ENCODE data around the gene USP33. TPM values are rescaled to one million over a fixed set of nuclear protein-coding genes. Genes with fewer than 3 reads are reported as not detected.
"Not testable (repeated sequence)": the region's sequence is repeated elsewhere in the genome, so short reads cannot be mapped to it uniquely, and the experiment has no call there.

The USP33 gene
- 30.1 and 31.0 TPM in 2 replicates for total RNA-seq (2014; rRNA removed; shearing (Covaris generic); ENCODE audit: low replicate concordance)

DNA sequence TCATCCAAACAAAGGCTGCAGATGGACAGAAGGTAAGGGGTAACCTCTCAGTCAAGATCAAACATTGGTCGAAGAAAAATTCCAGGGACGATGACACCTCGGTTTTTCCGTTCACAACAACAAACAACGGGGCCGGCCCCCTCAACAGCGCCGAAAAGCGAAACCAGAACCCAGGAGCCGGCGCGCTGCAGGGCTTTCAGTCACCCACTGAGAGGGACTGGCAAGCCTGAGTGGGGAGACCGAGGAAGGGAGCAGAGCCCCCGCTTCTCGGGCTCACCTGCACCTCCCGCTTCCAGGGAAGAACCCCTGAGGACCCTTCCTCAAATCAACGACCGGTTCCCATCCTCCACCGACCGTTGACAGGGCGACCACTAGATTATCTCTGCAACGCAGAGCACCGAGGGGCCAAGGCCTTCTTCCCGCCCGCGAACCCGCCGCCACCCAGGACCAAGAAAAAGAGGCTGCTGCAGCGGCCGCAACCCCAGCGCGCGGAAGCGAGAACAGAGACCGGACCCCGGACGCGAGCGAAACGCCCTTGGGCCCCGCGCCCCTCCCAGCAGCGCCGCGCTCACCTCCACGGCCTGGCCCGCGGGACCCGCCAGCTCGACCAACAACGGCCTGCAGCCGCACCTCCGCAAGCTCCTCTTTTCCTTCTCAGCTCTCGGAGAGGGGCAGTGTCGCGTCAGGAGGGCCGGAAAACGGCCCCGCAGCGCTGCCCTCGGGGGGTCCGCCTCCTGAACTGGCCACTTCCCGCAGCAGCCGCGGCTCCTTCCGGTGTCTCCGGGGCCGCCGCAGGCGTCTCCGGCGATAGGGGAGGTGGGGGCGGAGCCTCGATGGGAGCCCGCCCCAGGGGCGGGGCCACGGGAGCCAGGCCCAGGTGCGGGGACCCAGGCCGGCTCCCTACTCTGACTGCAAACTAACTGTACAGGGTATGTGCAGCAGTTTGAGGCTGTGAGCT, at the start of gene USP33:
USP33 (minus strand) TSS at position 782 of the 958 bp plus-strand sequence. CDS start 18,155 bp downstream, outside the sequence.
- peak within 1 kb of the TSS; percentile 70 for H3K4me3 ChIP-seq (ENCODE audit: low read length)
- no peaks in the 10 kb centered on the region for H3K9me2 ChIP-seq (replicated peaks; ENCODE audit: insufficient read depth, low read length)
- peaks cover 48% of the 10 kb centered on the region for H3K79me2 ChIP-seq (ENCODE audit: low read length)
- H4K20me1 ChIP-seq (ENCODE audit: insufficient read depth, low read depth, low read length) = peaks cover 45% of the 10 kb centered on the region
- peak within 1 kb of the TSS; percentile 85 for H3K9ac ChIP-seq (ENCODE audit: low read length)
- H3K27me3 ChIP-seq (ENCODE audit: low read length) = no peaks in the 10 kb centered on the region
- no peaks in the 10 kb centered on the region for H3K9me3 ChIP-seq (ENCODE audit: low read length)
- H3K4me1 ChIP-seq (ENCODE audit: low read length) = peaks cover 48% of the 10 kb centered on the region
- H3K36me3 ChIP-seq (ENCODE audit: insufficient read depth, low read length) = no peaks in the 10 kb centered on the region
- peak within 1 kb of the TSS; percentile 84 for H3K4me2 ChIP-seq (ENCODE audit: low read depth, low read length, poor library complexity, severe bottlenecking)
- peak; percentile 94 for DNase-seq
- H3K27ac ChIP-seq (ENCODE audit: low read length) = 0 out of 2 replicates have a peak within 1 kb of the TSS, but pooled peaks have one; percentile 0
- peak within 1 kb of the TSS; percentile 51 for H2AFZ ChIP-seq (ENCODE audit: low read length)

DNA sequence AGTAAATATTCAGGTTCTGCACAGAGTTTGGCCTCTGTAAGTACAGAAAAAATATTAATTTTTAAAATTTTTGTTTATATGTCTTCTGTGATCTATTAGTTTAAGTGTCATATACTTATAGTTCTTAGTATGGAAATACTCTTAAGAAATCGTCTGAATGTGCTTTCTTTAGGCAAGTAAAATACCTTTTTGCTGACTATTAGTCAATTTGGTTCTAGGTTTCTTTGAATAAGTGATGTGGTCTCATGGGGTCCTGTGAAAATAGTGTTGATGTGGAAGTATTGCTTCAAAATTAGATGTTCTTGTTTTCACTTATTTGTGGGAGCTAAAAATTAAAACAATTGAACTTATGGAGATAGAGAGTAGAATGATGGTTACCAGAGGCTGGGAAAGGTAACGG, 43.7 kb upstream of the USP33 start:
- H3K9ac ChIP-seq (ENCODE audit: low read length) = no peak overlapping the region
- no peaks in the 10 kb centered on the region for H3K27me3 ChIP-seq (ENCODE audit: low read length)
- no peaks in the 10 kb centered on the region for H3K9me2 ChIP-seq (replicated peaks; ENCODE audit: insufficient read depth, low read length)
- DNase-seq = no peak
- H4K20me1 ChIP-seq (ENCODE audit: insufficient read depth, low read depth, low read length) = no peaks in the 10 kb centered on the region
- H3K4me1 ChIP-seq (ENCODE audit: low read length) = peaks cover 6% of the 10 kb centered on the region; the same call in 1 of the 2 replicates
- no peak overlapping the region for H3K27ac ChIP-seq (ENCODE audit: low read length)
- peaks cover 18% of the 10 kb centered on the region; the same call in 1 of the 2 replicates for H3K79me2 ChIP-seq (ENCODE audit: low read length)
- no peak overlapping the region for H3K4me2 ChIP-seq (ENCODE audit: low read depth, low read length, poor library complexity, severe bottlenecking)
- no peak overlapping the region for H3K4me3 ChIP-seq (ENCODE audit: low read length)
- no peak overlapping the region for H2AFZ ChIP-seq (ENCODE audit: low read length)
- H3K36me3 ChIP-seq (ENCODE audit: insufficient read depth, low read length) = peaks cover 9% of the 10 kb centered on the region; the same call in 1 of the 2 replicates
- no peaks in the 10 kb centered on the region for H3K9me3 ChIP-seq (ENCODE audit: low read length)

DNA sequence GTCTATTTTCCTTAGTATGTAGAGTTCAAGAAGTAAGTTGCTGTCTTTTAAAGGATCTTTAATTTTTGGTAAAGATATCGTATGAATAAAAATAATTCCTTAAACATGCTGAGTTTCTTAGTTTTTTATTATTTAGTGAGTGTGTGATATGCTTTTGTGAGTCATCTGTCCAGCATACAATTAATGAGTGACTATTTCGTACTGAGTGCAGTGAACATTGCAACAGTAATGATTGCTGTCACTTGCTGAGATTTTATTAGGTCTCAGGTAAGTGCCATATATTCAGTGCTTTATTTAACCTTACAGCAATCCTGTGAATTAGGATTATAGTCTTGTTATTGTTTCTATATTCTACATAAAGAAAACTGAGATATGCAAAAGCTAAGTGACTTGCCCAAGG, 42.4 kb upstream of the USP33 start:
- H3K27me3 ChIP-seq (ENCODE audit: low read length) = no peaks in the 10 kb centered on the region
- H2AFZ ChIP-seq (ENCODE audit: low read length) = no peak overlapping the region
- H3K9me3 ChIP-seq (ENCODE audit: low read length) = no peaks in the 10 kb centered on the region
- H3K27ac ChIP-seq (ENCODE audit: low read length) = no peak overlapping the region
- no peaks in the 10 kb centered on the region for H3K9me2 ChIP-seq (replicated peaks; ENCODE audit: insufficient read depth, low read length)
- H3K4me3 ChIP-seq (ENCODE audit: low read length) = no peak overlapping the region
- H3K36me3 ChIP-seq (ENCODE audit: insufficient read depth, low read length) = no peaks in the 10 kb centered on the region
- peaks cover 24% of the 10 kb centered on the region; the same call in 1 of the 2 replicates for H3K79me2 ChIP-seq (ENCODE audit: low read length)
- no peak overlapping the region for H3K9ac ChIP-seq (ENCODE audit: low read length)
- no peak for DNase-seq
- no peaks in the 10 kb centered on the region for H4K20me1 ChIP-seq (ENCODE audit: insufficient read depth, low read depth, low read length)
- H3K4me1 ChIP-seq (ENCODE audit: low read length) = peaks cover 6% of the 10 kb centered on the region; the same call in 1 of the 2 replicates
- no peak overlapping the region for H3K4me2 ChIP-seq (ENCODE audit: low read depth, low read length, poor library complexity, severe bottlenecking)

DNA sequence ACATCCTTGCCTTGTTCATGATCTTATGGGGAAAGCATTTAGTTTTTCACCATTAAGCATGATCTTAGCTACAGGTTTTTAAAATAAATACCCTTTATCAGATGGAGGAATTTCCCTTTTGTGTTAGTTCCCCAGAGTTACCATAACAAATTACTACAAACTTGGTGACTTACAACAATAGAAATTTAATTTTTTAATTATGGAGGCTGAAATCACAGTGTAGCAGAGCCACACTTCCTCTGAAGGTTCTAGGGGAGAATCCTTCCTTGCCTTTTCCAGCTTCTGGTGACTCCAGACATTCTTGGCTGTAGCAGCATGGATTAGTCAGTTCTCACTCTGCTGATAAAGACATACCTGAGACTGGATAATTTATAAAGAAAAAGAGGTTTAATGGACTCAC, 38.3 kb upstream of the USP33 start:
- no peaks in the 10 kb centered on the region for H3K9me2 ChIP-seq (replicated peaks; ENCODE audit: insufficient read depth, low read length)
- no peak overlapping the region for H3K4me3 ChIP-seq (ENCODE audit: low read length)
- H3K27ac ChIP-seq (ENCODE audit: low read length) = no peak overlapping the region
- no peak overlapping the region for H3K4me2 ChIP-seq (ENCODE audit: low read depth, low read length, poor library complexity, severe bottlenecking)
- DNase-seq = no peak
- H3K9ac ChIP-seq (ENCODE audit: low read length) = no peak overlapping the region
- no peaks in the 10 kb centered on the region for H3K27me3 ChIP-seq (ENCODE audit: low read length)
- H4K20me1 ChIP-seq (ENCODE audit: insufficient read depth, low read depth, low read length) = no peaks in the 10 kb centered on the region
- peaks cover 6% of the 10 kb centered on the region; the same call in 1 of the 2 replicates for H3K4me1 ChIP-seq (ENCODE audit: low read length)
- H2AFZ ChIP-seq (ENCODE audit: low read length) = no peak overlapping the region
- no peaks in the 10 kb centered on the region for H3K36me3 ChIP-seq (ENCODE audit: insufficient read depth, low read length)
- peaks cover 28% of the 10 kb centered on the region; the same call in 1 of the 2 replicates for H3K79me2 ChIP-seq (ENCODE audit: low read length)
- H3K9me3 ChIP-seq (ENCODE audit: low read length) = no peaks in the 10 kb centered on the region

DNA sequence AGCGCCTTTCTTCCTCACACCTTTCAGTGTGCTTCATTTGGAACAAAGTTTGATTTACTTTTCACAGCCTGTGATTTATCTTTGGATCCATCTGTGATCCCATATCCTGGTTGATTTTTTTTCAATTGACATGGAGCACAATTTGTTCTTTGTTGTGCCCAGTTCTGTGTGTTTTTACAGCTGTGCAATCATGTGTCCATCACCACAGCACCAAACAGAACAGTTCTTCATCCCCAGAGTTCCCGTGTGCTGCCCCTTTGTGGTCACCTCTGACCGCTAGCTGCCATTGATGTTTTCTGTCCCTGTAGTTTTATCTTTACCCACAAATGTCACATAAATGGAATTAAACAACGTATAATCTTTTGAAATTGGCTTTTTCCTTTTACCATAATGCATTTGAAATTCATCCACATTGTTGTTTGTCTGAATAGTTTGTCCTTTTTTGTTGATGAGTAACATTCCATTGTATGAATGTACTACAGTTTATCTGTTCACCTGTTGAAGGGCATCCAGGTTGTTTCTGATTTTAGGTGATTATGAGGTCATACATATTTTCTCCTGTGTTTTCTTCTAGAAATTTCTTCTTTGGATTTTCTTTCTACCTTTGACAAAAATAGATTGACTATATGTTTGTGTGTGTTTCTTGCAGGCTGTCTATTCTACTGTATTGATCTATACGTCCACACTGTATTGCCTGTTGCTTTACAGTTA, 37.2 kb upstream of the USP33 start:
- no peak overlapping the region for H3K4me3 ChIP-seq (ENCODE audit: low read length)
- H3K9me2 ChIP-seq (replicated peaks; ENCODE audit: insufficient read depth, low read length) = no peaks in the 10 kb centered on the region
- H3K4me1 ChIP-seq (ENCODE audit: low read length) = peaks cover 13% of the 10 kb centered on the region
- H3K9ac ChIP-seq (ENCODE audit: low read length) = no peak overlapping the region
- H3K79me2 ChIP-seq (ENCODE audit: low read length) = peaks cover 28% of the 10 kb centered on the region; the same call in 1 of the 2 replicates
- H2AFZ ChIP-seq (ENCODE audit: low read length) = no peak overlapping the region
- no peaks in the 10 kb centered on the region for H4K20me1 ChIP-seq (ENCODE audit: insufficient read depth, low read depth, low read length)
- no peaks in the 10 kb centered on the region for H3K27me3 ChIP-seq (ENCODE audit: low read length)
- no peaks in the 10 kb centered on the region for H3K9me3 ChIP-seq (ENCODE audit: low read length)
- no peak overlapping the region for H3K4me2 ChIP-seq (ENCODE audit: low read depth, low read length, poor library complexity, severe bottlenecking)
- H3K36me3 ChIP-seq (ENCODE audit: insufficient read depth, low read length) = no peaks in the 10 kb centered on the region
- no peak overlapping the region for H3K27ac ChIP-seq (ENCODE audit: low read length)
- no peak for DNase-seq

DNA sequence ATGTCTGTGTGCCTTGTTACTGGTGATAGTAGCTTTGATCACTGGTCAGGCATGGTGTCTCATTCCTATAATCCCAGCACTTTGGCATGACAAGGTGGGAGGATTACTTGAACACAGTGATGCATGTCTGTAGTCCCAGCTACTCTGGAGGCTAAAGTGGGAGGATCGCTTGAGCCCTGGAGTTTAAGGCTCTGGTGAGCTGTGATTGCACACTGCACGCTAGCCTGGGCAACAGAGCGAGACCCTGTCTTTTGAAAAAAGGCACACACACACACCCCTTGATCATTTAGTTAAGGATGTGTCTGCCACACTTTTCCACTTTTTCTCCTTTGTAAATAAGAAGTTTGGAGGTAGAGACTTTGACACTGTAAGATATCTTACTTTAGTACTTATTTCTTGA, 34.9 kb upstream of the USP33 start:
- H3K9ac ChIP-seq (ENCODE audit: low read length) = no peak overlapping the region
- no peaks in the 10 kb centered on the region for H3K27me3 ChIP-seq (ENCODE audit: low read length)
- H3K9me3 ChIP-seq (ENCODE audit: low read length) = no peaks in the 10 kb centered on the region
- no peak for DNase-seq
- H2AFZ ChIP-seq (ENCODE audit: low read length) = no peak overlapping the region
- H3K36me3 ChIP-seq (ENCODE audit: insufficient read depth, low read length) = no peaks in the 10 kb centered on the region
- no peak overlapping the region for H3K4me3 ChIP-seq (ENCODE audit: low read length)
- H3K4me2 ChIP-seq (ENCODE audit: low read depth, low read length, poor library complexity, severe bottlenecking) = no peak overlapping the region
- no peaks in the 10 kb centered on the region for H4K20me1 ChIP-seq (ENCODE audit: insufficient read depth, low read depth, low read length)
- no peaks in the 10 kb centered on the region for H3K9me2 ChIP-seq (replicated peaks; ENCODE audit: insufficient read depth, low read length)
- H3K4me1 ChIP-seq (ENCODE audit: low read length) = peaks cover 7% of the 10 kb centered on the region
- peaks cover 21% of the 10 kb centered on the region for H3K79me2 ChIP-seq (ENCODE audit: low read length)
- H3K27ac ChIP-seq (ENCODE audit: low read length) = no peak overlapping the region

DNA sequence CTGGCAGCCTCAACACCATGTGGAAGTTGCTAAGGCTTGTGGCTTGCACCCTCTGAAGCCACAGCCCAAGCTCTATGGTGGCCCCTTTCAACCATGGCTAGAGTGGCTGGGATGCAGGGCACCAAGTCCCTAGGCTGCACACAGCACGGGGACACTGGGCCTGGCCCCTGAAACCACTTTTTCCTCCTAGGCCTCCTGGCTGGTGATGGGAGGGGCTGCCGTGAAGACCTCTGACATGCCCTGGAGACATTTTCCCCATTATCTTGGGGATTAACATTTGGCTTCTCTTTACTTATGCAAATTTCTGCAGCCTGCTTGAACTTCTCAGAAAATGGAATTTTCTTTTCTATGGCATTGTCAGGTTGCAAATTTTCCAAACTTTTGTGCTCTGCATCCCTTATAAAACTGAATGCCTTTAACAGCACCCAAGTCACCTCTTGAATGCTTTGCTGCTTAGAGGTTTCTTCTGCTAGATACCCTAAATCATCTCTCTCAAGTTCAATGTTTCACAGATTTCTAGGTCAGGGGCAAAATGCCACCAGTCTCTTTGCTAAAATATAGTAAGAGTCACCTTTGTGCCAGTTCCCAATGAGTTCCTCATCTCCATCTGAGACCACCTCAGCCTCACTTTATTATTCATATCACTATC, 26.6 kb upstream of the USP33 start:
- H3K9me3 ChIP-seq (ENCODE audit: low read length); H3K27me3 ChIP-seq (ENCODE audit: low read length); H3K4me2 ChIP-seq (ENCODE audit: low read depth, low read length, poor library complexity, severe bottlenecking); DNase-seq; H3K27ac ChIP-seq (ENCODE audit: low read length); H3K9ac ChIP-seq (ENCODE audit: low read length); H3K9me2 ChIP-seq (replicated peaks; ENCODE audit: insufficient read depth, low read length); H3K4me3 ChIP-seq (ENCODE audit: low read length); H4K20me1 ChIP-seq (ENCODE audit: insufficient read depth, low read depth, low read length); H2AFZ ChIP-seq (ENCODE audit: low read length): not testable (repeated sequence)
- Histone ChIP-seq H3K79me2 (ENCODE audit: low read length) (peaks cover 27% of the 10 kb centered on the region), H3K36me3 (ENCODE audit: insufficient read depth, low read length) (peaks cover 20% of the 10 kb centered on the region), H3K4me1 (ENCODE audit: low read length) (peaks cover 13% of the 10 kb centered on the region)

Data from Karpas-422 (cell line).